ENCODE results near the gene SIGLEC8. TPM values are rescaled to one million over a fixed set of nuclear protein-coding genes. Genes with fewer than 3 reads are reported as not detected.

Gene SIGLEC8
- total and polyA plus RNA-seq, 9 of the 15 experiments (the other 6 are each of a cell fraction or from before 2014, with no cell fraction given): 0.04 to 0.65 (median 0.39) TPM

DNA sequence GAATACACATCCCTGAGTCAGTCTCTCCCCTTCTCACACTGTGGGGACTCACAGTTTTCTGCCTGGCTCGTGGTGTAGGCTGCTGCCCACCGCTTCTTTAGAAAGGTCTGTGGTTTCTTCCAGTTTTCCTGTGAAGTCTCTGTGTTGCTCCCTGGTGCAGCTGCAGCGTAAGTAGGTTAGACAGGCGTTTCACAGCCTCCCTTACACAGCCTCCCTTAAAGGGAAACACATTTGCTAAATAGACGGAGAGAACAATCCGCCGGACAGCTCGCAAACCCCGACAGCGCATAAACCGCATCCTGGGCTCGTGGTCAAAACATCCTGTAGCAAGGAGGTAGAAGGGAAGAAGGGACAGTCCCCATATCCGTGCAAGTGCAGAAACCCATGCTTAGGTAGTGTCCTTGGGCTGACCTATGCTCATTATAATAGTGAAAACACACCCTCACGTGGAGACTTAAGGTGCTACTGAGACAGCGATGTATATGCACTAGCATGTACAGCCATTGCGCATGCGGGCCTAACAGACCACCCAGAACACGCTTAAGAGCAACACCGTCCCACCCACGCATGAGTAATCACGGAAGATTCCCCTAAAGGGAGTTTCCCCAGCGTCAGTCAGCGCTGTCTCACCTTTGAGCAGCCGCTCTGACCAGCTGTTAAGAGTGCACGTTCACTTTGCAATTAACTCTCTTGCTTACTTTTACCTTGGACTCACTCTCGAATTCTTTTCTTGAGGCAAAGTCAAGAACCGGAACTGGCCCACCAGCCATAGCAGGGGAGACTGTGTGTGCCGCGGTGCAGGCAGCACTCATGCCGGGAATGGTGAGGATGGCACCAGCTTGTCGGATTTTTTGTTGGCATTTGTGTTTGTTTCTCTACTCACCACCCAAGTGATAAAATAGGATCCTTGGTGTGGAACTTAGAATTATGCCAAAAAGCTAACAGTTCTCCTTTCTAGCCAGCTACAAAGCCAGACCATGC is 16.6 kb downstream of the SIGLEC8 start (continued):
- TF ChIP-seq THAP12 (CRISPR knock-in tag; IDR thresholded peaks at IDR 0.05) (no peak), ETS2 (tag; IDR thresholded peaks at IDR 0.05; ENCODE audit: borderline replicate concordance, poor library complexity, severe bottlenecking) (no peak), RFX5 (IDR thresholded peaks at IDR 0.05; ENCODE audit: low read depth, low read length) (no peak), HMGN3 (IDR thresholded peaks at IDR 0.05; ENCODE audit: borderline replicate concordance, extremely low read depth, insufficient read length, low read depth, low read length) (no peak), L3MBTL2 (IDR thresholded peaks at IDR 0.05) (peak; percentile 68), RFX7 (CRISPR knock-in tag; IDR thresholded peaks at IDR 0.05) (no peak), ZNF444 (CRISPR knock-in tag; IDR thresholded peaks at IDR 0.05) (no peak), PHF20 (IDR thresholded peaks at IDR 0.05; ENCODE audit: partially characterized antibody) (no peak), SNRNP70 (optimal IDR thresholded peaks at IDR 0.05; ENCODE audit: low read depth, low read length) (no peak), GABPA (tag; conservative IDR thresholded peaks at IDR 0.05; ENCODE audit: low read depth) (no peak), ZNF277 (CRISPR knock-in tag; IDR thresholded peaks at IDR 0.05; ENCODE audit: borderline replicate concordance) (no peak), HDAC8 (tag; IDR thresholded peaks at IDR 0.05) (no peak), FOXK1 (CRISPR knock-in tag; IDR thresholded peaks at IDR 0.05; ENCODE audit: borderline replicate concordance) (0 out of 2 replicates have a peak, but pooled peaks have one; percentile 36), CREB3L1 (IDR thresholded peaks at IDR 0.05; ENCODE audit: borderline replicate concordance, low read depth) (0 out of 2 replicates have a peak, but pooled peaks have one; percentile 4), CCAR2 (IDR thresholded peaks at IDR 0.05; ENCODE audit: low read depth, low read length) (no peak), NFIC (IDR thresholded peaks at IDR 0.05) (no peak), SIN3B (IDR thresholded peaks at IDR 0.05; ENCODE audit: low read depth) (no peak), THAP7 (CRISPR knock-in tag; IDR thresholded peaks at IDR 0.05) (no peak), CEBPB (tag; IDR thresholded peaks at IDR 0.05) (no peak; the same call in 1 of the 2 replicates)
- TF ChIP-seq, protein P1, sequence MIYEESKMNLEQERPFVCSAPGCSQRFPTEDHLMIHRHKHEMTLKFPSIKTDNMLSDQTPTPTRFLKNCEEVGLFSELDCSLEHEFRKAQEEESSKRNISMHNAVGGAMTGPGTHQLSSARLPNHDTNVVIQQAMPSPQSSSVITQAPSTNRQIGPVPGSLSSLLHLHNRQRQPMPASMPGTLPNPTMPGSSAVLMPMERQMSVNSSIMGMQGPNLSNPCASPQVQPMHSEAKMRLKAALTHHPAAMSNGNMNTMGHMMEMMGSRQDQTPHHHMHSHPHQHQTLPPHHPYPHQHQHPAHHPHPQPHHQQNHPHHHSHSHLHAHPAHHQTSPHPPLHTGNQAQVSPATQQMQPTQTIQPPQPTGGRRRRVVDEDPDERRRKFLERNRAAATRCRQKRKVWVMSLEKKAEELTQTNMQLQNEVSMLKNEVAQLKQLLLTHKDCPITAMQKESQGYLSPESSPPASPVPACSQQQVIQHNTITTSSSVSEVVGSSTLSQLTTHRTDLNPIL (CRISPR knock-in tag; IDR thresholded peaks at IDR 0.05): no peak

Measured in K562 (cell line).